Thoracic aorta (tissue), 2 donors: ENCODE measurements around the gene ELOVL1. TPM values are rescaled to one million over a fixed set of nuclear protein-coding genes. Genes with fewer than 3 reads are reported as not detected.
A peak's percentile ranks its signal among the peaks of the same experiment; 100 is the strongest.
"Not testable (repeated sequence)": the region's sequence is repeated elsewhere in the genome, so short reads cannot be mapped to it uniquely, and the experiment has no call there.

Experiments used
- ATAC-seq: fragments of 150-250 bp; one replicate; pipeline ENCODE4 v1.8.0; 2017; ENCODE audit warnings: low read depth; ENCODE audit not compliant: insufficient number of reproducible peaks, low FRiP score
- DNase-seq: peaks from one replicate; pipeline ENCODE4 v3.0.0-alpha.2; 2020; ENCODE audit warnings: low spot score
- H3K27ac ChIP-seq, 2 donors: fragments of 200-600 bp; sonication (generic); 1 replicate in 1 of 2; 2 replicates in 1 of 2; pipeline ENCODE4 v1.5.1; 2016; ENCODE audit warnings: mild to moderate bottlenecking in 2 of 2, moderate library complexity in 2 of 2
- H3K27me3 ChIP-seq: fragments of 200-600 bp; sonication (generic); replicated peaks from 2 replicates; pipeline ENCODE4 v1.6.0; 2016; ENCODE audit warnings: mild to moderate bottlenecking; ENCODE audit not compliant: insufficient read depth
- H3K36me3 ChIP-seq: fragments of 200-600 bp; sonication (generic); one replicate; pipeline ENCODE4 v1.5.1; 2016
- H3K4me1 ChIP-seq, 2 donors: fragments of 200-600 bp; sonication (generic); 1 replicate in 1 of 2; 2 replicates in 1 of 2; pipeline versions ENCODE4 v1.5.1 to v1.6.0; 2016; ENCODE audit warnings: low read depth in 2 of 2, mild to moderate bottlenecking in 1 of 2; ENCODE audit not compliant: control insufficient read depth in 1 of 2
- H3K4me3 ChIP-seq: fragments of 200-600 bp; sonication (generic); 2 replicates; pipeline ENCODE4 v1.5.1; 2016; ENCODE audit warnings: mild to moderate bottlenecking
- H3K9me3 ChIP-seq: fragments of 200-600 bp; sonication (generic); 2 replicates; pipeline ENCODE4 v1.5.1; 2016
- total RNA-seq, 2 donors: library from RNA; depleted of rRNA; stranded (reverse); fragments of >200 nt; gene quantifications; one replicate each; pipeline versions ENCODE4 v1.1.0 to v1.2.3, GENCODE V29; 2016
- TF ChIP-seq, protein P1 (sequence below): fragments of 200-600 bp; sonication (generic); IDR thresholded peaks from one replicate; pipeline ENCODE4 v1.5.1; 2019; ENCODE audit warnings: antibody characterized with exemption

ELOVL1 gene
- 10 to 100 TPM; 36.3 to 40.8 TPM for total RNA-seq

DNA sequence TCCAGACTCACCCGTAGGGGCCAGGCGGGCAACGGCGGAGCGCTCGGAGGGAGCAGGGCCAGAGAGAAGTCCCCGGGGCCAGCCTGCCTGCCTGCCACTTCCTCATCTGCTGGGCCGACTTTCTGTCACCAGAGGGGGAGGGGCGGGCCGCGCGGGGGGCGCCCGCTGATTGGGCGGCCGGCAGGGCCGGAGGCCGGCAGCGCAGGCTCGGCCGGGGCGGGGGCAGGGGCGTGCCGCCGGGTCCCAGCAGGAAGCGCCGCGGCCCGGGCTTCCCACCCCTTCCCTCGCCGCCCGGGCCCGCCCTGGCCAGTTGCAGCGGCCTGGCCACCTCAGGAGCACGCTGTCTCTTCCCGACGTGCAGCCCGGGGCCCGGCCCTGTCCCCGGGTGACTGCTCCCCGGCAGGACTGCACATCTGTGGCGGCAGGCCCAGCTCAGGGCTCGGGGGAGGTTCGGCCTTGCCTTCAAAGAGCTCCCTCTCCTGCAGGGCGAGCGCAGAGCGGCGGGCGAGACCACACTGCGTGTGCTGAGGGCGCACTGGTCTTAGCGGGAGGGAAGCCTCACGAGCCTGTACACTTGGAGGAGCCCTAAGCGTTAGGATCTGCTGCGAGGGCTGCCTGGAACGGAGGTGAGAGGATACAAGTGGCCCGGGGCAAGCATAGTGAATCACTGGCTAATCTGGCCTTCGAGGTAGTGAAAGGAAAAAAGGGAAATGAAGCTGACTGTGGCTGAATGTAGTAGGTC is at the start of gene ELOVL1:
Gene ELOVL1 (minus strand): TSS at position 108 of the 742 bp plus-strand sequence. CDS start 2,402 bp downstream, outside the sequence.
- Histone ChIP-seq H3K9me3 (no peaks in the 10 kb centered on the region), H3K4me3 (peak within 1 kb of the TSS; percentile 91), H3K4me1 (peaks cover 15 to 23% of the 10 kb centered on the region in 2 donors), H3K36me3 (peaks cover 24% of the 10 kb centered on the region), H3K27ac (peak within 1 kb of the TSS; percentile 66 to 85), H3K27me3 (no peaks in the 10 kb centered on the region)
- peak; percentile 75 for ATAC-seq
- peak; percentile 70 for DNase-seq
- TF ChIP-seq, protein P1, sequence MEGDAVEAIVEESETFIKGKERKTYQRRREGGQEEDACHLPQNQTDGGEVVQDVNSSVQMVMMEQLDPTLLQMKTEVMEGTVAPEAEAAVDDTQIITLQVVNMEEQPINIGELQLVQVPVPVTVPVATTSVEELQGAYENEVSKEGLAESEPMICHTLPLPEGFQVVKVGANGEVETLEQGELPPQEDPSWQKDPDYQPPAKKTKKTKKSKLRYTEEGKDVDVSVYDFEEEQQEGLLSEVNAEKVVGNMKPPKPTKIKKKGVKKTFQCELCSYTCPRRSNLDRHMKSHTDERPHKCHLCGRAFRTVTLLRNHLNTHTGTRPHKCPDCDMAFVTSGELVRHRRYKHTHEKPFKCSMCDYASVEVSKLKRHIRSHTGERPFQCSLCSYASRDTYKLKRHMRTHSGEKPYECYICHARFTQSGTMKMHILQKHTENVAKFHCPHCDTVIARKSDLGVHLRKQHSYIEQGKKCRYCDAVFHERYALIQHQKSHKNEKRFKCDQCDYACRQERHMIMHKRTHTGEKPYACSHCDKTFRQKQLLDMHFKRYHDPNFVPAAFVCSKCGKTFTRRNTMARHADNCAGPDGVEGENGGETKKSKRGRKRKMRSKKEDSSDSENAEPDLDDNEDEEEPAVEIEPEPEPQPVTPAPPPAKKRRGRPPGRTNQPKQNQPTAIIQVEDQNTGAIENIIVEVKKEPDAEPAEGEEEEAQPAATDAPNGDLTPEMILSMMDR, result no peak

GRCh38 chr1:43415901-43416300 is 48.1 kb upstream of the ELOVL1 start:
- H3K4me3 ChIP-seq, result no peak overlapping the region
- H3K9me3 ChIP-seq, result no peaks in the 10 kb centered on the region
- no peak for ATAC-seq
- H3K4me1 ChIP-seq, result no peaks in the 10 kb centered on the region
- TF ChIP-seq, protein P1, result no peak
- H3K36me3 ChIP-seq, result peaks cover 40% of the 10 kb centered on the region
- no peaks in the 10 kb centered on the region for H3K27me3 ChIP-seq
- H3K27ac ChIP-seq, result no peak overlapping the region
- DNase-seq, result no peak

DNA sequence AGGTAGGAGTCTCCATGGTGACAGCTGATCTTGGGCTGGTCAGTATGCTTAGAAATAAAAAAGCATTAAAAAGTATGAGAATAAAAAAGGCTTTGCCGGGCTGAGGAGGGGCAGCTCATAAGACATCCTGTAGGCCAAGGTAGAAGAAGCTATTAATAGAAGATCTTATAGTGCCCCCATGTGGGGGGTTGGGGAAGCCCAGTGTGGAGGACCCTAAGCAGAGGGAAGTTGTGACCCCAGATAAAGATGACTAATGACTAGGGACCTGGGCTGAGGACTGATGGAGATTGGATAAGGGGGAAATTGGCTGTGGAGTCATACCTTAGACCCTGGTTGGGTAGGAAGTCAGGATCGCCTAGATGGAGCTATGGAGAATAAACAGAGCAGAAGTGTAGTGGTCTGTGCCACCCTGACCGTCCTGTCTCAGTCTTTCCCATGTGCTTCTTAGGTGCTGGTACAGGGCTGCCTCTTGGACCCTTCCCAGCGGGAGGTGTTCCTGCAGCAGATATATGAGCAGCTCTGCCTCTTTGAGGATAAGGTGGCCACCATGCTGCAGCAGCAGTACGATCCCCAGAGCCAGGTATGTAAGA is 46.9 kb upstream of the ELOVL1 start:
- Histone ChIP-seq H3K27me3 (no peaks in the 10 kb centered on the region), H3K27ac (no peak overlapping the region), H3K9me3 (no peaks in the 10 kb centered on the region), H3K36me3 (peaks cover 28% of the 10 kb centered on the region), H3K4me1 (no peaks in the 10 kb centered on the region), H3K4me3 (no peak overlapping the region)
- ATAC-seq (no peak), DNase-seq (no peak)
- TF ChIP-seq, protein P1, result peak; percentile 55

- not testable (repeated sequence) for H3K27ac ChIP-seq, H3K4me1 ChIP-seq, DNase-seq, ATAC-seq, H3K9me3 ChIP-seq, H3K27me3 ChIP-seq, H3K4me3 ChIP-seq
- H3K36me3 ChIP-seq, result peaks cover 23% of the 10 kb centered on the region
These were observed 45.6 kb upstream of the ELOVL1 start for GRCh38 chr1:43413426-43413825.

- H3K9me3 ChIP-seq, result no peaks in the 10 kb centered on the region
- H3K27ac ChIP-seq, result no peak overlapping the region
- peaks cover 28% of the 10 kb centered on the region for H3K36me3 ChIP-seq
- TF ChIP-seq, protein P1, result no peak
- no peaks in the 10 kb centered on the region for H3K4me1 ChIP-seq
- no peak overlapping the region for H3K4me3 ChIP-seq
- DNase-seq, result no peak
- no peaks in the 10 kb centered on the region for H3K27me3 ChIP-seq
- no peak for ATAC-seq
These were observed 42.8 kb upstream of the ELOVL1 start for GRCh38 chr1:43410571-43410970.
